Activated T-helper 1 cell treated with anti-CD3 and anti-CD28 coated beads, Interleukin-12 subunit alpha, Interleukin-12 subunit beta, Interleukin-2, Interleukin-4 antibody, amounts not matched to agents 30 ng/mL and 10 ng/mL and 1 ng/mL, durations not matched to agents 14 hours and 24 hours and 36 hours (primary cell): ENCODE measurements around the gene B3GAT1. TPM values are rescaled to one million over a fixed set of nuclear protein-coding genes. Genes with fewer than 3 reads are reported as not detected.

Experiments used
- DNase-seq: peaks from one replicate; pipeline ENCODE4 v3.0.0; 2021; ENCODE audit warnings: low spot score
- H3K27ac Mint-ChIP-seq: one replicate; pipeline ENCODE4 v1.8.0; 2021; ENCODE audit warnings: mild to moderate bottlenecking, mixed read lengths
- H3K27me3 Mint-ChIP-seq: one replicate; pipeline ENCODE4 v1.8.0; 2022; ENCODE audit warnings: mild to moderate bottlenecking, moderate library complexity, mixed read lengths; ENCODE audit not compliant: insufficient read depth
- H3K36me3 Mint-ChIP-seq: one replicate; pipeline ENCODE4 v1.8.0; 2021; ENCODE audit warnings: low read depth, mixed read lengths
- H3K4me1 Mint-ChIP-seq: one replicate; pipeline ENCODE4 v1.8.0; 2021; ENCODE audit warnings: low read depth, mixed read lengths
- H3K4me3 Mint-ChIP-seq: one replicate; pipeline ENCODE4 v1.8.0; 2021; ENCODE audit warnings: mild to moderate bottlenecking, moderate library complexity, mixed read lengths
- H3K9me3 Mint-ChIP-seq: one replicate; pipeline ENCODE4 v1.8.0; 2021; ENCODE audit warnings: mixed read lengths
- intact Hi-C: fragments of 100-400 bp; cut with micrococcal nuclease; formaldehyde crosslinking; loops from one replicate; pipeline ENCODE4 v1.15.1; 2024
- total RNA-seq: library from RNA; stranded (reverse); gene quantifications from 2 replicates; pipeline ENCODE4 v1.2.3, GENCODE V29; 2022

B3GAT1 gene
- total RNA-seq, 1 donor from 2014 or later, result 0.13 TPM

- no peak for DNase-seq
- no peak overlapping the region for H3K27ac Mint-ChIP-seq
- H3K9me3 Mint-ChIP-seq, result no peaks in the 10 kb centered on the region
- no peak overlapping the region for H3K4me3 Mint-ChIP-seq
- H3K36me3 Mint-ChIP-seq, result no peaks in the 10 kb centered on the region
- peaks cover 16% of the 10 kb centered on the region for H3K4me1 Mint-ChIP-seq
- intact Hi-C loops, result no loop called here
- H3K27me3 Mint-ChIP-seq, result peaks cover 22% of the 10 kb centered on the region
Observed at GRCh38 chr11:134389464-134390180, 22.4 kb downstream of the B3GAT1 start.

DNA sequence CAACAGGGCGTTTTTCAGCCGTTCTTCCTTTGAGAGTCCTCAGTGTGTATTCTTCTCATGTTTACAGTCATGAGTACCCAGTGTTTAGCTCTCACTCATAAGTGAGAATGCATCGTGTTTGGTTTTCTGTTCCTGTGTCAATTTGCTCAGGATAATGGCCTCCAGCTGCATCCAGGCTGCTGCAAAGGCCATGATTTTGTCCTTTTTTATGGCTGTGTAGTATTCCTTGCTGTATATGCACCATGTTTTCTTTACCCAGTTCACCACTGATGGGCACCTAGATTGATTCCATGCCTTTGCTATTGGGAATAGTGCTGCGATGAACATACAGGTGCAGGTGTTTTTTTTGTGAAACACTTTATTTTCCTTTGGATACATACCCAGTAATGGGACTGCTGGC, 23.5 kb downstream of the B3GAT1 start:
- Mint-ChIP-seq H3K9me3 (no peaks in the 10 kb centered on the region), H3K4me3 (no peak overlapping the region), H3K27ac (no peak overlapping the region), H3K27me3 (peaks cover 22% of the 10 kb centered on the region), H3K36me3 (no peaks in the 10 kb centered on the region), H3K4me1 (peaks cover 16% of the 10 kb centered on the region)
- DNase-seq, result no peak
- intact Hi-C loops, result no loop called here

DNA sequence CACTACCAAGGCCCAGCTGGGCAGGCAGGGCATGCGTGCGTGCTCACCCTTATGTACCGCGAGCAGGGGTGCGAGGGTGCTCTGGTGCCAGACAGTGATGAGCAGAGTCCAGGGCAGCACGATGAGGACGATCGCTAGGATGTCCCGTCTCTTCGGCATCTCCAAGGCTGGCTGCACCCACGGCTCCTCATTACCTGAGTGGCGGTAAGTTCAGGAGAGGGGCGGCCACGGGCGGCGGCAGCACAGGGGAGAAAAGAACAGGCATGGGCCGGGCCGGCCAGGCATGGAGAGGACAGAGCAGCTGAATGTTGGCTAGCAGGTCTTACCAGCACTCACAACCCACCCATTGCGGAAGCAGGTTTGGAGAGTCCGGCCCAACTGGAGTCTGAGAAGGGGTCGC, 24.5 kb downstream of the B3GAT1 start:
- peaks cover 17% of the 10 kb centered on the region for H3K27me3 Mint-ChIP-seq
- H3K9me3 Mint-ChIP-seq, result no peaks in the 10 kb centered on the region
- peak overlapping the region; percentile 27 for H3K4me3 Mint-ChIP-seq
- H3K4me1 Mint-ChIP-seq, result peaks cover 16% of the 10 kb centered on the region
- intact Hi-C loops, result no loop called here
- no peak for DNase-seq
- no peaks in the 10 kb centered on the region for H3K36me3 Mint-ChIP-seq
- no peak overlapping the region for H3K27ac Mint-ChIP-seq

- H3K4me3 Mint-ChIP-seq, result peak overlapping the region; percentile 27
- intact Hi-C loops, result no loop called here
Observed at GRCh38 chr11:134386945-134387344, 25.1 kb downstream of the B3GAT1 start.

DNA sequence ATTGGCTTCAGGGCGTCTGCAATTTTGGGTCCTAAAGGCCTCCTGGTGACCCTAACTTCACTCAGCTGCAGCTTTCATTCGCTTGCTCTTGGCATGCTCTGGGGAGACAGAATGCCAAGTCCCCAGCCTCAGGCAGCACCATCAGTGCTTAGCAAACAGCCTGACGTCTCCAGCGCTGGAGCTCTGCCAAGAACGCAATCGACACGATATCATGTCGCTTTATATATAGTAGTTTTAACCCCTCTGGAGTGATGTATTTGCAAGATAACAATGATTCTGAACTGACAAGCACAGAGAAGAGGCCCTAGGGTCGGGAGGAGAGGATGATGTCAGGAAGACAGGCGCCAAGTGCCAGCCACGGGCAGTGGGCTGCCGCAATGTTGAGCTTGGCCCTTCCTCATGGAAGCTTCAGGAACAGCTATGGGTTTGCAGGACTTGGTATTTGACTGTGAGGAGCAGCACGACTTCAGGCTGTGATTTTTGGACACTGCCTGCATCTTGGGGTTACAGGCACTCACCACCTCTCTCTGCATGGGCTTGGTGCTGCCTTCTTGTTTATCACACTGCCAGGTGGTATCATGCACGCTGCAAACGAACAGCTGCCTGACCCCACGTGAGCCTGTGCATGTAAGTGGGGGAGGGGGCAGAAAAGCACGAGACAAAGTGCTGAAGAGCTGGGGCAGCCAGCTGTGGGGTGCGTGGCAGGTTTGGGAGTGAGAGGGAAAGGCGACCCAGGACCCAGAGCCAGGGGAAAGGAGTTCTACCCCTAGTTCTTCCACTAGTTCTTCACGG, 26.1 kb downstream of the B3GAT1 start:
- no peak overlapping the region for H3K4me3 Mint-ChIP-seq

More at GRCh38 chr11:134386945-134387344, 25.1 kb downstream of the B3GAT1 start:
- Mint-ChIP-seq H3K9me3 (no peaks in the 10 kb centered on the region), H3K4me1 (peaks cover 16% of the 10 kb centered on the region), H3K27ac (no peak overlapping the region), H3K27me3 (peaks cover 16% of the 10 kb centered on the region), H3K36me3 (no peaks in the 10 kb centered on the region)
- DNase-seq, result no peak

DNA sequence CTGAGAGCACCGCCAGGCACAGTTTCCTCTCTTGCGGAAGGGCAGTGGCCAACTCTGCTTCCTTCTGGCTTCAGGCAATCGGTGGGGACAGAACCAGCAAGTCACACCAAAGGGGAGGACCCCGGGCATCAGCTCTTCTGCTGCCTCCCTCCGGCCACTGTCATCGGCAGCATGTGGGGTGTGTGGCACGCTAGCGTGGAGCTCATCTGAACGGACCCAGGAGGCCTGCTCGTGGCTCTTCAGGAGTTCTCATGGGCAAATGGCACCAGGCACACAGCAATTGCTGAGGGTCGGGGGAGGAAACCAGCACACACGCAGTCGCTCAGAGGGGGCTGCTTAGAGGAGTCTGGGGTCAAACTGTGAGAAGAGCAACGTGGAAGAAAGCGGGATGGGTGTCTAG, 26.9 kb downstream of the B3GAT1 start:
- Mint-ChIP-seq H3K27ac (no peak overlapping the region), H3K4me1 (peaks cover 16% of the 10 kb centered on the region), H3K27me3 (peaks cover 13% of the 10 kb centered on the region), H3K36me3 (no peaks in the 10 kb centered on the region), H3K4me3 (no peak overlapping the region), H3K9me3 (no peaks in the 10 kb centered on the region)
- intact Hi-C loops, result no loop called here
- DNase-seq, result no peak

More for the DNA sequence above, 26.1 kb downstream of the B3GAT1 start:
- intact Hi-C loops, result no loop called here
- H3K4me1 Mint-ChIP-seq, result peaks cover 16% of the 10 kb centered on the region
- H3K36me3 Mint-ChIP-seq, result no peaks in the 10 kb centered on the region
- H3K27ac Mint-ChIP-seq, result no peak overlapping the region
- DNase-seq, result no peak
- H3K9me3 Mint-ChIP-seq, result no peaks in the 10 kb centered on the region
- H3K27me3 Mint-ChIP-seq, result peaks cover 15% of the 10 kb centered on the region

DNA sequence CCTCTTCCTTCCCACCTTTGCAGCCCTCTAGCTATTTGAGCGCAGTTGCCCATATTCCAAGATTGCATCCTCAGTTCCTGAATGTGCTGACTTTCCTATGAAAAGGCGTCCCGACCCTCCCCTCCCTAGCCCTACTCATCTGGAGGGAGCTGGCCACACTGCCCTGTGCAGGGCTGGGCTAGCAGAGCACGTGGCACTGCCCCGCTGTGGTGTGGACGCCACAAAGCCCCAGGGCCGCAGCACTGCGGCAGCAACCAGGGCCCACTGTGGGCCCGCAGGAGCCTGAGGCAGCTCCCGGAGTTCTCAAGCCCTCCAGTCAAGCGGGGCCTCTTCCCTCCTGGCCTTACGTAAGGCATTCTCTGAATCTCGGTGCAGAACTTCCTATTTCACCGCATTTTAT, 27.6 kb downstream of the B3GAT1 start:
- H3K27me3 Mint-ChIP-seq, result peaks cover 15% of the 10 kb centered on the region
- peaks cover 16% of the 10 kb centered on the region for H3K4me1 Mint-ChIP-seq
- intact Hi-C loops, result no loop called here
- H3K9me3 Mint-ChIP-seq, result no peaks in the 10 kb centered on the region
- DNase-seq, result no peak
- H3K27ac Mint-ChIP-seq, result no peak overlapping the region
- no peak overlapping the region for H3K4me3 Mint-ChIP-seq
- no peaks in the 10 kb centered on the region for H3K36me3 Mint-ChIP-seq

- intact Hi-C loops, result no loop called here
- peaks cover 16% of the 10 kb centered on the region for H3K4me1 Mint-ChIP-seq
- H3K4me3 Mint-ChIP-seq, result no peak overlapping the region
- peaks cover 15% of the 10 kb centered on the region for H3K27me3 Mint-ChIP-seq
- DNase-seq, result no peak
- H3K36me3 Mint-ChIP-seq, result no peaks in the 10 kb centered on the region
- no peaks in the 10 kb centered on the region for H3K9me3 Mint-ChIP-seq
- H3K27ac Mint-ChIP-seq, result no peak overlapping the region
Observed at GRCh38 chr11:134383576-134384221, 28.3 kb downstream of the B3GAT1 start.

DNA sequence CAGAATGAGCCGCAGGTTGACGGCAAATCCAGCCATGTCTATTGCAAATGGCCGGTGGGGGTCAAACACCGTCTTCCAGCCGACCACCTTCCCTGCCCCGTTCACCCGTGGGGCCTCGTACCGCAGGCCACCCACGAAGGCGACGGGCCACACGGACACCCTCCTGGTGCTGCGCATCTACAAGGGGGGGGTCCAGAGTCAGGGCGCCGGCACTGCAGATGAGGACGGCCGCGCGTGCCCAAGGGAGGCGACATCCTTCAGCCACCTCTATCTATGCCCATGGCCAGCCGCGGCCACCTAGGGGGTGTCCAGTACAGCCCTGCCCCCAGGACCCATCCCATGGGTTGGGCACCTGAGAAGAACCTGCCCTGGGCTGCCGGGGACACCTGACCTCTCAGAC, 29.2 kb downstream of the B3GAT1 start:
- Mint-ChIP-seq H3K9me3 (no peaks in the 10 kb centered on the region), H3K36me3 (no peaks in the 10 kb centered on the region), H3K4me1 (peaks cover 16% of the 10 kb centered on the region), H3K4me3 (no peak overlapping the region), H3K27ac (no peak overlapping the region), H3K27me3 (peaks cover 10% of the 10 kb centered on the region)
- intact Hi-C loops, result no loop called here
- no peak for DNase-seq

DNA sequence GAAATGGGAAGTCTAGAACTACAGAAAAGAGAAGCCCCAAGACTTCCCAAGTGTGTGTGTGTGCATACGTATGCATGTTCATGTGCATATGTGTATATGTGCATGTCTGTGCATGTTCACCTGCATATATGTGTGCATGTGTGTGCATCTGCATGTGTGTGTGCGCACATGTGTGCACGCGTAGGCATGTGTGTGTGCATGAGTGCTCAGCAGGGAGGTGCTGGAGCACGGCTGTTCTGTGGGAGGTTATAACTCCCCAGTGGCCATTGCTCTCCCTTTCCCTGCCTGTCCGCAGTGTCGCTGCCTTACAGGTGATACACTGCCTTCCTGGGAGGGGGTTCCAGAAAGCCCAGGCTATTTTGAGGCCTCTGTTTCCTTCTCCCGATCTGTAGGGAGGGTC, 29.8 kb downstream of the B3GAT1 start:
- Mint-ChIP-seq H3K9me3 (no peaks in the 10 kb centered on the region), H3K27ac (no peak overlapping the region), H3K4me3 (no peak overlapping the region), H3K36me3 (no peaks in the 10 kb centered on the region), H3K27me3 (peaks cover 10% of the 10 kb centered on the region), H3K4me1 (peaks cover 13% of the 10 kb centered on the region)
- intact Hi-C loops, result no loop called here
- no peak for DNase-seq

DNA sequence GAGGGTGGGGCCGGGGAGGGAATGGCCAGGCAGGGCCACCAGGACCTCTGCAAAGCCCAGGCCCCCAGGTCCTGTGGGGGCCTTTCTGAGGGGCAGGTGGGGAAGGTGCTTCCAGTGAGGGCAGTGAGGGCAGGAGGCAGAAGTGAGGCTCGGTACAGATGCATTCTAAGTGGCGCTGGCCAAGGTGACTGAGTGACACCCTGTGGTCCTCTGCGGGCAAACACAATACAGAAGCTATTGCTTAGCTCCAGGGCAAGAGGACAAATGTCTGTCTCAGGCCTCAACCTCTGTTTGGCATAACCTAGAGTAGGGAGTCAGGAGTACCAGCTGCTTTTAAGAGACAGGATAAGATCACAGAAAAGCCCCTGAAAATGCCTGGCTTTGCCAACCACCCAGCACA, 31.3 kb downstream of the B3GAT1 start:
- no peak for DNase-seq
- Mint-ChIP-seq H3K4me1 (no peaks in the 10 kb centered on the region), H3K27me3 (peaks cover 6% of the 10 kb centered on the region), H3K36me3 (no peaks in the 10 kb centered on the region), H3K27ac (no peak overlapping the region), H3K9me3 (no peaks in the 10 kb centered on the region), H3K4me3 (no peak overlapping the region)
- intact Hi-C loops, result no loop called here

- H3K27me3 Mint-ChIP-seq, result peaks cover 5% of the 10 kb centered on the region
- no peaks in the 10 kb centered on the region for H3K36me3 Mint-ChIP-seq
- no peaks in the 10 kb centered on the region for H3K9me3 Mint-ChIP-seq
- intact Hi-C loops, result no loop called here
- no peaks in the 10 kb centered on the region for H3K4me1 Mint-ChIP-seq
- DNase-seq, result no peak
- no peak overlapping the region for H3K4me3 Mint-ChIP-seq
- no peak overlapping the region for H3K27ac Mint-ChIP-seq
Observed at GRCh38 chr11:134380229-134380628, 31.8 kb downstream of the B3GAT1 start.

GRCh38 chr11:134379241-134379640, 32.8 kb downstream of the B3GAT1 start:
- H3K27ac Mint-ChIP-seq, result no peak overlapping the region
- H3K4me3 Mint-ChIP-seq, result no peak overlapping the region
- DNase-seq, result no peak
- no peaks in the 10 kb centered on the region for H3K9me3 Mint-ChIP-seq
- no peaks in the 10 kb centered on the region for H3K4me1 Mint-ChIP-seq
- peaks cover 3% of the 10 kb centered on the region for H3K27me3 Mint-ChIP-seq
- H3K36me3 Mint-ChIP-seq, result no peaks in the 10 kb centered on the region
- intact Hi-C loops, result no loop called here
